Activated naive CD8-positive, alpha-beta T cell treated with anti-CD3 and anti-CD28 coated beads for 36 hours (primary cell): ENCODE data around the gene NIT2. TPM values are rescaled to one million over a fixed set of nuclear protein-coding genes. Genes with fewer than 3 reads are reported as not detected.
"Not testable (repeated sequence)": the region's sequence is repeated elsewhere in the genome, so short reads cannot be mapped to it uniquely, and the experiment has no call there.

Source experiments
- DNase-seq: peaks from one replicate; pipeline ENCODE4 v3.0.0; 2021
- H3K27ac Mint-ChIP-seq: one replicate; pipeline ENCODE4 v1.8.0; 2022; ENCODE audit warnings: mild to moderate bottlenecking, moderate library complexity, mixed read lengths
- H3K27me3 Mint-ChIP-seq: one replicate; pipeline ENCODE4 v1.8.0; 2022; ENCODE audit warnings: mild to moderate bottlenecking, mixed read lengths
- H3K36me3 Mint-ChIP-seq: one replicate; pipeline ENCODE4 v1.8.0; 2021; ENCODE audit warnings: mild to moderate bottlenecking, mixed read lengths
- H3K4me1 Mint-ChIP-seq: one replicate; pipeline ENCODE4 v1.8.0; 2021; ENCODE audit warnings: mixed read lengths
- H3K4me3 Mint-ChIP-seq: one replicate; pipeline ENCODE4 v1.8.0; 2022; ENCODE audit warnings: mild to moderate bottlenecking, moderate library complexity, mixed read lengths
- H3K9me3 Mint-ChIP-seq: one replicate; pipeline ENCODE4 v1.8.0; 2022; ENCODE audit warnings: mixed read lengths
- total RNA-seq, 2 experiments: library from RNA; stranded (reverse); gene quantifications; one replicate each; pipeline ENCODE4 v1.2.3, GENCODE V29; 2021

The NIT2 gene
- total RNA-seq, result 10 to 100 TPM; 75.7 to 81.6 TPM

- H3K27me3 Mint-ChIP-seq, result no peaks in the 10 kb centered on the region
- H3K27ac Mint-ChIP-seq, result peak within 1 kb of the TSS; percentile 98
- DNase-seq, result peak; percentile 85
- H3K9me3 Mint-ChIP-seq, result no peaks in the 10 kb centered on the region
- H3K36me3 Mint-ChIP-seq, result peaks cover 17% of the 10 kb centered on the region
- peak within 1 kb of the TSS; percentile 100 for H3K4me3 Mint-ChIP-seq
- peaks cover 21% of the 10 kb centered on the region for H3K4me1 Mint-ChIP-seq
These were observed at the start of gene NIT2 for GRCh38 chr3:100334488-100335351. Gene NIT2 (plus strand): TSS chr3:100334757. CDS start chr3:100334792, 35 bp downstream.

- H3K36me3 Mint-ChIP-seq, result peaks cover 3% of the 10 kb centered on the region
- no peak for DNase-seq
These were observed 46.2 kb upstream of the NIT2 start for GRCh38 chr3:100288288-100288894.

GRCh38 chr3:100289339-100289738 is 45.2 kb upstream of the NIT2 start:
- Mint-ChIP-seq H3K27ac (peak overlapping the region; percentile 60), H3K4me1 (peaks cover 4% of the 10 kb centered on the region), H3K9me3 (no peaks in the 10 kb centered on the region), H3K36me3 (peaks cover 3% of the 10 kb centered on the region), H3K4me3 (no peak overlapping the region), H3K27me3 (no peaks in the 10 kb centered on the region)
- no peak for DNase-seq

More at GRCh38 chr3:100288288-100288894, 46.2 kb upstream of the NIT2 start:
- H3K9me3 Mint-ChIP-seq, result no peaks in the 10 kb centered on the region
- no peak overlapping the region for H3K27ac Mint-ChIP-seq
- no peak overlapping the region for H3K4me3 Mint-ChIP-seq
- peaks cover 4% of the 10 kb centered on the region for H3K4me1 Mint-ChIP-seq
- no peaks in the 10 kb centered on the region for H3K27me3 Mint-ChIP-seq

GRCh38 chr3:100295089-100295488 is 39.5 kb upstream of the NIT2 start:
- no peak overlapping the region for H3K27ac Mint-ChIP-seq
- H3K4me1 Mint-ChIP-seq, result peaks cover 4% of the 10 kb centered on the region
- DNase-seq, result no peak
- H3K36me3 Mint-ChIP-seq, result peaks cover 6% of the 10 kb centered on the region
- no peaks in the 10 kb centered on the region for H3K27me3 Mint-ChIP-seq
- no peaks in the 10 kb centered on the region for H3K9me3 Mint-ChIP-seq
- H3K4me3 Mint-ChIP-seq, result no peak overlapping the region

GRCh38 chr3:100297784-100298183 is 36.8 kb upstream of the NIT2 start:
- Mint-ChIP-seq H3K4me3 (no peak overlapping the region), H3K27ac (no peak overlapping the region), H3K9me3 (no peaks in the 10 kb centered on the region), H3K4me1 (no peaks in the 10 kb centered on the region), H3K36me3 (peaks cover 6% of the 10 kb centered on the region), H3K27me3 (no peaks in the 10 kb centered on the region)
- no peak for DNase-seq

GRCh38 chr3:100299016-100299415 is 35.5 kb upstream of the NIT2 start:
- H3K36me3 Mint-ChIP-seq, result peaks cover 9% of the 10 kb centered on the region
- no peak overlapping the region for H3K4me3 Mint-ChIP-seq
- H3K4me1 Mint-ChIP-seq, result no peaks in the 10 kb centered on the region
- H3K9me3 Mint-ChIP-seq, result no peaks in the 10 kb centered on the region
- DNase-seq, result no peak
- no peaks in the 10 kb centered on the region for H3K27me3 Mint-ChIP-seq
- H3K27ac Mint-ChIP-seq, result no peak overlapping the region

- Mint-ChIP-seq H3K4me1 (no peaks in the 10 kb centered on the region), H3K27ac (no peak overlapping the region), H3K9me3 (no peaks in the 10 kb centered on the region), H3K4me3 (no peak overlapping the region), H3K27me3 (no peaks in the 10 kb centered on the region), H3K36me3 (peaks cover 9% of the 10 kb centered on the region)
- no peak for DNase-seq
These were observed 27.9 kb upstream of the NIT2 start for GRCh38 chr3:100306695-100307094.

- H3K4me1 Mint-ChIP-seq, result no peaks in the 10 kb centered on the region
- DNase-seq, result no peak
- no peaks in the 10 kb centered on the region for H3K36me3 Mint-ChIP-seq
- H3K27me3 Mint-ChIP-seq, result no peaks in the 10 kb centered on the region
- H3K4me3 Mint-ChIP-seq, result no peak overlapping the region
- no peak overlapping the region for H3K27ac Mint-ChIP-seq
- no peaks in the 10 kb centered on the region for H3K9me3 Mint-ChIP-seq
These were observed 24.1 kb upstream of the NIT2 start for GRCh38 chr3:100310355-100310965.

- no peaks in the 10 kb centered on the region for H3K27me3 Mint-ChIP-seq
- H3K27ac Mint-ChIP-seq, result no peak overlapping the region
- DNase-seq, result no peak
- H3K4me1 Mint-ChIP-seq, result no peaks in the 10 kb centered on the region
- H3K9me3 Mint-ChIP-seq, result no peaks in the 10 kb centered on the region
- no peak overlapping the region for H3K4me3 Mint-ChIP-seq
- H3K36me3 Mint-ChIP-seq, result no peaks in the 10 kb centered on the region
These were observed 23.5 kb upstream of the NIT2 start for GRCh38 chr3:100311011-100311410.

GRCh38 chr3:100316641-100317069 is 17.9 kb upstream of the NIT2 start:
- no peak overlapping the region for H3K4me3 Mint-ChIP-seq

GRCh38 chr3:100317912-100318311 is 16.6 kb upstream of the NIT2 start:
- Mint-ChIP-seq H3K27ac (peak overlapping the region; percentile 27), H3K4me1 (peaks cover 11% of the 10 kb centered on the region), H3K36me3 (peaks cover 8% of the 10 kb centered on the region), H3K27me3 (no peaks in the 10 kb centered on the region), H3K4me3 (no peak overlapping the region), H3K9me3 (no peaks in the 10 kb centered on the region)
- no peak for DNase-seq

More at GRCh38 chr3:100316641-100317069, 17.9 kb upstream of the NIT2 start:
- Mint-ChIP-seq H3K36me3 (peaks cover 8% of the 10 kb centered on the region), H3K27ac (no peak overlapping the region), H3K9me3 (no peaks in the 10 kb centered on the region), H3K27me3 (no peaks in the 10 kb centered on the region), H3K4me1 (peaks cover 11% of the 10 kb centered on the region)
- no peak for DNase-seq

- Mint-ChIP-seq H3K4me3 (no peak overlapping the region), H3K4me1 (peaks cover 11% of the 10 kb centered on the region), H3K36me3 (peaks cover 8% of the 10 kb centered on the region), H3K9me3 (no peaks in the 10 kb centered on the region), H3K27ac (no peak overlapping the region), H3K27me3 (no peaks in the 10 kb centered on the region)
- no peak for DNase-seq
These were observed 14.6 kb upstream of the NIT2 start for GRCh38 chr3:100319951-100320350.

- no peak overlapping the region for H3K27ac Mint-ChIP-seq
- peaks cover 18% of the 10 kb centered on the region for H3K36me3 Mint-ChIP-seq
- peaks cover 6% of the 10 kb centered on the region for H3K9me3 Mint-ChIP-seq
- no peak overlapping the region for H3K4me3 Mint-ChIP-seq
- no peaks in the 10 kb centered on the region for H3K4me1 Mint-ChIP-seq
- H3K27me3 Mint-ChIP-seq, result no peaks in the 10 kb centered on the region
- no peak for DNase-seq
These were observed 10.5 kb upstream of the NIT2 start for GRCh38 chr3:100324044-100324443.

- H3K4me3 Mint-ChIP-seq, result no peak overlapping the region
- peaks cover 13% of the 10 kb centered on the region for H3K36me3 Mint-ChIP-seq
- no peaks in the 10 kb centered on the region for H3K4me1 Mint-ChIP-seq
- no peak overlapping the region for H3K27ac Mint-ChIP-seq
- H3K9me3 Mint-ChIP-seq, result peaks cover 6% of the 10 kb centered on the region
- H3K27me3 Mint-ChIP-seq, result no peaks in the 10 kb centered on the region
- DNase-seq, result no peak
These were observed 8.7 kb upstream of the NIT2 start for GRCh38 chr3:100325827-100326226.

GRCh38 chr3:100327377-100327776 is 7.2 kb upstream of the NIT2 start:
- not testable (repeated sequence) for H3K4me3 Mint-ChIP-seq, H3K4me1 Mint-ChIP-seq, H3K9me3 Mint-ChIP-seq, H3K27me3 Mint-ChIP-seq, H3K27ac Mint-ChIP-seq, DNase-seq
- H3K36me3 Mint-ChIP-seq, result peaks cover 13% of the 10 kb centered on the region
